ENCODE measurements around the gene CELF4.

DNA sequence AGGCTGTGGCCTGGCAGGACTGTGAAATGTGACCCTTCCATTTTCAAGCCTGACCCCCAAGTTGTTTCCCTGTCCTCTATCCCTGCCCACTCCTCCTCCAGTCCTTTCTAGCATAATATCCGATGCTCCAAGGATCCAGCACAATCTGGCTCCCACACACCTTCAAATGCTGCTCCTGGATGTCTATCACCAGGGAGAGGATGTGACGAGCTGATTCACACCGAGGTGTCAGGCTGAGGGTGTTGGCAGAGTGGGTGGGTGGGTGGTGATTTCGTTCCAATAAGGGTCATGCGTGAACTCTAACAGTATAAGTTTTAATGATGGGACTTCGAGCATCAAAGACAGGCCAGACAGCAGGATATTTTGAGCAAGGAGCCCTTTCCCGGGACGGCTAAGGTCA is 107.8 kb downstream of the CELF4 start:
- TF ChIP-seq TAF1 (IDR thresholded peaks at IDR 0.05; ENCODE audit: low read depth) (no peak), EP300 (IDR thresholded peaks at IDR 0.05; ENCODE audit: borderline replicate concordance) (no peak), YY1 (IDR thresholded peaks at IDR 0.05; ENCODE audit: low read depth) (no peak), NFIC (IDR thresholded peaks at IDR 0.05) (no peak), RAD21 (IDR thresholded peaks at IDR 0.05; ENCODE audit: low read depth) (no peak), EGR1 (IDR thresholded peaks at IDR 0.05) (no peak), FOXM1 (IDR thresholded peaks at IDR 0.05; ENCODE audit: borderline replicate concordance, low read depth) (no peak), TCF12 (IDR thresholded peaks at IDR 0.05; ENCODE audit: low read depth) (no peak), ZBTB7A (IDR thresholded peaks at IDR 0.05; ENCODE audit: low read depth) (no peak)
- TF ChIP-seq, protein P1, sequence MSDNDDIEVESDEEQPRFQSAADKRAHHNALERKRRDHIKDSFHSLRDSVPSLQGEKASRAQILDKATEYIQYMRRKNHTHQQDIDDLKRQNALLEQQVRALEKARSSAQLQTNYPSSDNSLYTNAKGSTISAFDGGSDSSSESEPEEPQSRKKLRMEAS (IDR thresholded peaks at IDR 0.05), result no peak
- TF ChIP-seq, protein P2, sequence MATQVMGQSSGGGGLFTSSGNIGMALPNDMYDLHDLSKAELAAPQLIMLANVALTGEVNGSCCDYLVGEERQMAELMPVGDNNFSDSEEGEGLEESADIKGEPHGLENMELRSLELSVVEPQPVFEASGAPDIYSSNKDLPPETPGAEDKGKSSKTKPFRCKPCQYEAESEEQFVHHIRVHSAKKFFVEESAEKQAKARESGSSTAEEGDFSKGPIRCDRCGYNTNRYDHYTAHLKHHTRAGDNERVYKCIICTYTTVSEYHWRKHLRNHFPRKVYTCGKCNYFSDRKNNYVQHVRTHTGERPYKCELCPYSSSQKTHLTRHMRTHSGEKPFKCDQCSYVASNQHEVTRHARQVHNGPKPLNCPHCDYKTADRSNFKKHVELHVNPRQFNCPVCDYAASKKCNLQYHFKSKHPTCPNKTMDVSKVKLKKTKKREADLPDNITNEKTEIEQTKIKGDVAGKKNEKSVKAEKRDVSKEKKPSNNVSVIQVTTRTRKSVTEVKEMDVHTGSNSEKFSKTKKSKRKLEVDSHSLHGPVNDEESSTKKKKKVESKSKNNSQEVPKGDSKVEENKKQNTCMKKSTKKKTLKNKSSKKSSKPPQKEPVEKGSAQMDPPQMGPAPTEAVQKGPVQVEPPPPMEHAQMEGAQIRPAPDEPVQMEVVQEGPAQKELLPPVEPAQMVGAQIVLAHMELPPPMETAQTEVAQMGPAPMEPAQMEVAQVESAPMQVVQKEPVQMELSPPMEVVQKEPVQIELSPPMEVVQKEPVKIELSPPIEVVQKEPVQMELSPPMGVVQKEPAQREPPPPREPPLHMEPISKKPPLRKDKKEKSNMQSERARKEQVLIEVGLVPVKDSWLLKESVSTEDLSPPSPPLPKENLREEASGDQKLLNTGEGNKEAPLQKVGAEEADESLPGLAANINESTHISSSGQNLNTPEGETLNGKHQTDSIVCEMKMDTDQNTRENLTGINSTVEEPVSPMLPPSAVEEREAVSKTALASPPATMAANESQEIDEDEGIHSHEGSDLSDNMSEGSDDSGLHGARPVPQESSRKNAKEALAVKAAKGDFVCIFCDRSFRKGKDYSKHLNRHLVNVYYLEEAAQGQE (IDR thresholded peaks at IDR 0.05; ENCODE audit: low read depth), result no peak

Data from Ishikawa (cell line).